GM18499 (cell line): ENCODE measurements around the gene EGLN3.
A peak's percentile ranks its signal among the peaks of the same experiment; 100 is the strongest.
"Not testable (repeated sequence)": the region's sequence is repeated elsewhere in the genome, so short reads cannot be mapped to it uniquely, and the experiment has no call there.

Experiments
- ATAC-seq: cut with Tn5 transposase; IDR thresholded peaks from one replicate; pipeline ENCODE4 v1.9.1; 2021; ENCODE audit warnings: moderate number of reproducible peaks; ENCODE audit not compliant: insufficient read depth, unreplicated experiment

EGLN3 gene

GRCh38 chr14:33950320-33951182 lies at the start of gene EGLN3:
Gene EGLN3 (minus strand): TSS chr14:33951074. CDS start chr14:33950752, 322 bp downstream.
- no peak for ATAC-seq

- ATAC-seq, result no peak
These were observed 49.5 kb upstream of the EGLN3 start for GRCh38 chr14:34000396-34000795.

- ATAC-seq, result no peak
These were observed 49.0 kb upstream of the EGLN3 start for GRCh38 chr14:33999771-34000291.

GRCh38 chr14:33997611-33998010 lies 46.7 kb upstream of the EGLN3 start:
- no peak for ATAC-seq

- no peak for ATAC-seq
These were observed 45.6 kb upstream of the EGLN3 start for GRCh38 chr14:33996462-33996861.

- ATAC-seq, result no peak
These were observed 42.4 kb upstream of the EGLN3 start for GRCh38 chr14:33993246-33993645.

- no peak for ATAC-seq
These were observed 41.6 kb upstream of the EGLN3 start for GRCh38 chr14:33992274-33993007.

- ATAC-seq, result no peak
These were observed 39.9 kb upstream of the EGLN3 start for GRCh38 chr14:33990790-33991189.

- ATAC-seq, result no peak
These were observed 36.7 kb upstream of the EGLN3 start for GRCh38 chr14:33987565-33988080.

- ATAC-seq, result no peak
These were observed 35.9 kb upstream of the EGLN3 start for GRCh38 chr14:33986804-33987203.

- ATAC-seq, result no peak
These were observed 34.4 kb upstream of the EGLN3 start for GRCh38 chr14:33985242-33985641.

- peak; percentile 53 for ATAC-seq
These were observed 28.9 kb upstream of the EGLN3 start for GRCh38 chr14:33979613-33980276.

GRCh38 chr14:33978892-33979612 lies 28.2 kb upstream of the EGLN3 start:
- ATAC-seq, result no peak

GRCh38 chr14:33972583-33973081 lies 21.8 kb upstream of the EGLN3 start:
- peak; percentile 62 for ATAC-seq

GRCh38 chr14:33969846-33970245 lies 19.0 kb upstream of the EGLN3 start:
- ATAC-seq, result not testable (repeated sequence)

- no peak for ATAC-seq
These were observed 17.8 kb upstream of the EGLN3 start for GRCh38 chr14:33968722-33969121.

GRCh38 chr14:33967138-33967537 lies 16.3 kb upstream of the EGLN3 start:
- ATAC-seq, result no peak

- no peak for ATAC-seq
These were observed 15.4 kb upstream of the EGLN3 start for GRCh38 chr14:33966276-33966675.

- no peak for ATAC-seq
These were observed 13.9 kb upstream of the EGLN3 start for GRCh38 chr14:33964599-33965317.
